ENCODE data around the gene SPRR2B.
"Not testable (repeated sequence)": the region's sequence is repeated elsewhere in the genome, so short reads cannot be mapped to it uniquely, and the experiment has no call there.

The SPRR2B gene

GRCh38 chr1:153071511-153071910 lies at the start of gene SPRR2B:
TSS of gene SPRR2B (minus strand) at chr1:153071611. CDS start at chr1:153070839, 772 bp downstream.
- no peak for DNase-seq (ENCODE audit: low read depth in 2 of 2, low spot score in 1 of 2)

- DNase-seq (ENCODE audit: low read depth in 2 of 2, low spot score in 1 of 2): no peak
Measured at GRCh38 chr1:153120945-153121344, 49.5 kb upstream of the SPRR2B start.

- DNase-seq (ENCODE audit: low read depth in 2 of 2, low spot score in 1 of 2): no peak
Measured at GRCh38 chr1:153119491-153119971, 48.1 kb upstream of the SPRR2B start.

- DNase-seq (ENCODE audit: low read depth in 2 of 2, low spot score in 1 of 2): not testable (repeated sequence)
Measured at GRCh38 chr1:153115264-153115663, 43.9 kb upstream of the SPRR2B start.

- no peak for DNase-seq (ENCODE audit: low read depth in 2 of 2, low spot score in 1 of 2)
Measured at GRCh38 chr1:153113416-153113815, 42.0 kb upstream of the SPRR2B start, which contains the start of gene SPRR2F. TSS of gene SPRR2F (minus strand) at chr1:153113516. CDS start at chr1:153112733, 783 bp downstream.

- not testable (repeated sequence) for DNase-seq (ENCODE audit: low read depth in 2 of 2, low spot score in 1 of 2)
Measured at GRCh38 chr1:153112454-153112853, 41.0 kb upstream of the SPRR2B start.

- no peak for DNase-seq (ENCODE audit: low read depth in 2 of 2, low spot score in 1 of 2)
Measured at GRCh38 chr1:153100245-153100644, 28.8 kb upstream of the SPRR2B start.

GRCh38 chr1:153099461-153100045 lies 28.1 kb upstream of the SPRR2B start:
- no peak for DNase-seq (ENCODE audit: low read depth in 2 of 2, low spot score in 1 of 2)

GRCh38 chr1:153095764-153096163 lies 24.4 kb upstream of the SPRR2B start:
- no peak for DNase-seq (ENCODE audit: low read depth in 2 of 2, low spot score in 1 of 2)

GRCh38 chr1:153094426-153094825 lies 23.0 kb upstream of the SPRR2B start, which contains the start of gene SPRR2E:
TSS of gene SPRR2E (minus strand) at chr1:153094526. CDS start at chr1:153093751, 775 bp downstream.
- DNase-seq (ENCODE audit: low read depth in 2 of 2, low spot score in 1 of 2): no peak

GRCh38 chr1:153087652-153088051 lies 16.2 kb upstream of the SPRR2B start:
- no peak for DNase-seq (ENCODE audit: low read depth in 2 of 2, low spot score in 1 of 2)

- no peak for DNase-seq (ENCODE audit: low read depth in 2 of 2, low spot score in 1 of 2)
Measured at GRCh38 chr1:153081736-153082135, 10.3 kb upstream of the SPRR2B start.

- no peak for DNase-seq (ENCODE audit: low read depth in 2 of 2, low spot score in 1 of 2)
Measured at GRCh38 chr1:153072806-153073726, 1.7 kb upstream of the SPRR2B start.

- no peak for DNase-seq (ENCODE audit: low read depth in 2 of 2, low spot score in 1 of 2)
Measured at GRCh38 chr1:153070243-153070642, 1.2 kb downstream of the SPRR2B start.

GRCh38 chr1:153058826-153059784 lies 12.3 kb downstream of the SPRR2B start:
- no peak for DNase-seq (ENCODE audit: low read depth in 2 of 2, low spot score in 1 of 2)

GRCh38 chr1:153058154-153058553 lies 13.3 kb downstream of the SPRR2B start:
- DNase-seq (ENCODE audit: low read depth in 2 of 2, low spot score in 1 of 2): no peak

GRCh38 chr1:153057375-153057774 lies 14.0 kb downstream of the SPRR2B start, which contains the start of gene SPRR2A:
TSS of gene SPRR2A (minus strand) at chr1:153057512. CDS start at chr1:153056735, 777 bp downstream.
- no peak for DNase-seq (ENCODE audit: low read depth in 2 of 2, low spot score in 1 of 2)

GRCh38 chr1:153056111-153056510 lies 15.3 kb downstream of the SPRR2B start:
- not testable (repeated sequence) for DNase-seq (ENCODE audit: low read depth in 2 of 2, low spot score in 1 of 2)

- no peak for DNase-seq (ENCODE audit: low read depth in 2 of 2, low spot score in 1 of 2)
Measured at GRCh38 chr1:153049211-153049610, 22.2 kb downstream of the SPRR2B start.

- no peak for DNase-seq (ENCODE audit: low read depth in 2 of 2, low spot score in 1 of 2)
Measured at GRCh38 chr1:153040950-153041631, 30.3 kb downstream of the SPRR2B start, which contains the start of gene SPRR2D. TSS of gene SPRR2D (minus strand) at chr1:153041120. CDS start at chr1:153040346, 774 bp downstream.
